IMR-90 (cell line): ENCODE measurements around the gene METRNL.

Experiments used
- CTCF ChIP-seq: conservative IDR thresholded peaks from 2 replicates; pipeline ENCODE4 v1.5.1; 2012; ENCODE audit warnings: mild to moderate bottlenecking, low read depth, low read length, improper control_type of control experiment
- MAFK ChIP-seq: IDR thresholded peaks from 2 replicates; pipeline ENCODE4 v1.6.1; 2012; ENCODE audit warnings: low read depth, low read length, improper control_type of control experiment
- POLR2A ChIP-seq: IDR thresholded peaks from 2 replicates; pipeline ENCODE4 v1.6.1; 2012; ENCODE audit warnings: mild to moderate bottlenecking, low read depth, low read length

- no peak for TF ChIP-seq CTCF
- no peak for TF ChIP-seq MAFK
- TF ChIP-seq POLR2A, result no peak
Observed at GRCh38 chr17:83047182-83047478, 32.3 kb upstream of the METRNL start.
